Measurements from ENCODE around the gene DCST2. TPM values are rescaled to one million over a fixed set of nuclear protein-coding genes. Genes with fewer than 3 reads are reported as not detected.

DCST2 gene
- total and polyA plus RNA-seq, 2 of the 8 experiments (the other 6 are each of a cell fraction or from before 2014, with no cell fraction given): 0.43 to 2.1 TPM

DNA sequence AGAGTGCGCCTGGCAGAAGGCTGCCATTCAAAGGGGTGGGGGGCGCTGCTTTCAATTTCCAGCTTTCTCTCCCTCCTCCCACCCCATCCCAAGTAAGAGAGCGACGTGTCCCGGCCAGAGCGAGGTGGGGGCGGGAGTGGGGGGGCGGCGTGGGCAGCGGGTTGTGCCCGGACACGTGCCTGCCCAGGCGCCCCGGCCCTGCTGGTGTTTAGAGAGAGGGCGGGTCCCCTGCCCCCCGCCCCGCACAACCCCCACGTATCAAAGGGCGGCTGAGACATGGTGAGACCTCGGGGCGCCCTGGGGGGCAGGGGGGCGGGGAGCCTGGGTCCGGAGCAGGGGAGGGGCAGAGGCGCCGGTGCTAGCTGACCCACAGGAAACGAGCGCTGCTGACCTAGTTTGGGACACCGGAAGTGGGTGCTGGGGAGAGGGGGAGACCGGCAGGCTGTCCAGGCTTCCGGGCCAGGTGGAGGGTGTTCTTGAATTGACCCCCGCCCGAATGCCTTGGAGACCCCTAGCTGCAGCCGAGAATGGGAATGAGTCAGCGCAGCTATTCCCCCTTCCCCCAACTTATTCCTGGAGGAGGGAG, 29.7 kb downstream of the DCST2 start:
- peak overlapping the region; percentile 79 to 93 for H3K4me2 ChIP-seq (ENCODE audit: insufficient read depth in 1 of 2, low read depth in 2 of 2, low read length in 2 of 2)
- peaks cover 0 to 17% of the 10 kb centered on the region in 2 experiments for H4K20me1 ChIP-seq (replicated peaks in 1 of 2; ENCODE audit: control insufficient read depth in 1 of 2, insufficient read depth in 2 of 2, low read length in 2 of 2)
- ChIA-PET CTCF (ENCODE audit: partially characterized antibody) (interaction anchor here (1.2 to 14.0 kb wide), 9 partner anchors 8 to 203 kb away, joined by 3 to 258 read pairs (median 4); partner anchors contain the start of genes FLAD1 and LENEP), POLR2A (ENCODE audit: partially characterized antibody) (interaction anchor here (0.9 to 42.8 kb wide), 9 partner anchors 10 to 126 kb away, joined by 3 to 702 read pairs (median 4); partner anchors contain the start of genes CKS1B, FLAD1, LENEP and PBXIP1)
- H4K5ac ChIP-seq (ENCODE audit: insufficient read length, low read depth, low read length): peak overlapping the region; percentile 83
- H3K18ac ChIP-seq (ENCODE audit: extremely low read depth, low read length): peak overlapping the region; percentile 98
- H3K14ac ChIP-seq (ENCODE audit: insufficient read length): peak overlapping the region; percentile 11
- DNase-seq (ENCODE audit: low read depth in 1 of 2, low spot score in 2 of 2): peak in 1 of 2 experiments; percentile 76
- H2BK15ac ChIP-seq (ENCODE audit: low read length): peak overlapping the region; percentile 99; the same call in 1 of the 2 replicates
- H3K27me3 ChIP-seq (replicated peaks in 1 of 4; ENCODE audit: control insufficient read depth in 3 of 4, extremely low read depth in 1 of 4, insufficient read depth in 3 of 4, low read length in 3 of 4): no peaks in the 10 kb centered on the region
- peak overlapping the region in 3 of 4 experiments; percentile 26 to 53 (median 40); a peak in 6 of 7 replicates for H3K9ac ChIP-seq (replicated peaks in 1 of 4; ENCODE audit: extremely low read depth in 1 of 4, low read depth in 3 of 4, low read length in 3 of 4)
- peaks cover 0 to 2% (median 0%) of the 10 kb centered on the region in 4 experiments; a peak in 2 of 8 replicates for H3K36me3 ChIP-seq (ENCODE audit: control insufficient read depth in 2 of 4, insufficient read depth in 4 of 4, low read length in 3 of 4)
- H2BK12ac ChIP-seq (ENCODE audit: low read depth, low read length): peak overlapping the region; percentile 100; the same call in 1 of the 2 replicates
- FAIRE-seq: no peak
- no peak overlapping the region for H4K8ac ChIP-seq (ENCODE audit: extremely low read depth, insufficient read depth, low read length)
- H2BK120ac ChIP-seq (replicated peaks; ENCODE audit: low read depth, low read length): no peak overlapping the region
- WGBS, 2 experiments (ENCODE audit: extremely low coverage in 1 of 2, insufficient coverage in 1 of 2, insufficient read length in 1 of 2, insufficient replicate concordance in 2 of 2, low coverage in 1 of 2, low lambda C conversion rate in 2 of 2, missing lambda C conversion rate in 1 of 2): 4% methylated on average over 4 of the region's 34 CpGs; no CpG with 5 or more reads in 1 of the 2 experiments
- H2AK5ac ChIP-seq (ENCODE audit: low read depth, low read length): no peak overlapping the region
- peaks cover 13% of the 10 kb centered on the region for H3K79me1 ChIP-seq (ENCODE audit: low read depth, low read length)
- peaks cover 0 to 53% of the 10 kb centered on the region in 2 experiments; a peak in 3 of 4 replicates for H3K79me2 ChIP-seq (ENCODE audit: control insufficient read depth in 1 of 2, insufficient read depth in 2 of 2, low read length in 2 of 2)
- H3K4me1 ChIP-seq (replicated peaks in 1 of 4; ENCODE audit: control insufficient read depth in 3 of 4, insufficient read depth in 4 of 4, low read length in 3 of 4): peaks cover 6 to 29% (median 21%) of the 10 kb centered on the region in 4 experiments
- no peak overlapping the region for H3K23ac ChIP-seq (ENCODE audit: insufficient read length)
- peak overlapping the region; percentile 63 for H3K56ac ChIP-seq (replicated peaks; ENCODE audit: insufficient read length, low read depth, low read length)
- peak overlapping the region; percentile 99 for H2BK5ac ChIP-seq (ENCODE audit: low read depth, low read length)
- H3K4me3 ChIP-seq (ENCODE audit: extremely low read depth in 1 of 4, insufficient read depth in 2 of 4, low read depth in 3 of 4, low read length in 4 of 4): peak overlapping the region; percentile 87 to 99 (median 90)
- peak overlapping the region; percentile 94 for H4K91ac ChIP-seq (replicated peaks; ENCODE audit: insufficient read length, low read length)
- peak overlapping the region; percentile 32 for H3K4ac ChIP-seq (replicated peaks; ENCODE audit: insufficient read length, low read depth, low read length)
- H2BK20ac ChIP-seq (ENCODE audit: low read length): peak overlapping the region; percentile 100; the same call in 1 of the 2 replicates
- H3K27ac ChIP-seq (ENCODE audit: low read depth, low read length): peak overlapping the region; percentile 48; the same call in 1 of the 2 replicates
- peaks cover 18% of the 10 kb centered on the region; the same call in 1 of the 2 replicates for H3K23me2 ChIP-seq (ENCODE audit: low read depth, low read length)
- H2AFZ ChIP-seq (ENCODE audit: low read length): no peak overlapping the region
- H3K9me3 ChIP-seq (ENCODE audit: insufficient read depth in 2 of 2, low read depth in 1 of 2, low read length in 1 of 2): no peaks in the 10 kb centered on the region
- TF ChIP-seq ZNF274 (IDR thresholded peaks at IDR 0.05; ENCODE audit: borderline replicate concordance, extremely low read depth, low read length) (no peak), ASH2L (IDR thresholded peaks at IDR 0.05; ENCODE audit: low read length) (no peak), CHD1 (IDR thresholded peaks at IDR 0.05; ENCODE audit: low read depth, low read length) (no peak), KDM4A (IDR thresholded peaks at IDR 0.05; ENCODE audit: low read depth, low read length, severe bottlenecking) (no peak), RNF2 (IDR thresholded peaks at IDR 0.05; ENCODE audit: borderline replicate concordance, low read depth, low read length, missing control alignments, poor library complexity, severe bottlenecking) (no peak), SIRT6 (IDR thresholded peaks at IDR 0.05; ENCODE audit: low read length) (no peak), CBX8 (IDR thresholded peaks at IDR 0.05; ENCODE audit: borderline replicate concordance, low read depth, low read length) (no peak), BRCA1 (IDR thresholded peaks at IDR 0.05; ENCODE audit: low read depth, low read length) (no peak), MAFK (IDR thresholded peaks at IDR 0.05; ENCODE audit: low read depth, low read length) (peak; percentile 20; the same call in 1 of the 2 replicates), CREB1 (IDR thresholded peaks at IDR 0.05) (no peak)
- TF ChIP-seq, protein P1, sequence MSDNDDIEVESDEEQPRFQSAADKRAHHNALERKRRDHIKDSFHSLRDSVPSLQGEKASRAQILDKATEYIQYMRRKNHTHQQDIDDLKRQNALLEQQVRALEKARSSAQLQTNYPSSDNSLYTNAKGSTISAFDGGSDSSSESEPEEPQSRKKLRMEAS (IDR thresholded peaks at IDR 0.05): peak; percentile 37; the same call in 1 of the 2 replicates

All from H1 (cell line).